Activated CD4-positive, CD25-positive, alpha-beta regulatory T cell (primary cell): ENCODE data around the gene DBN1.
A peak's percentile ranks its signal among the peaks of the same experiment; 100 is the strongest.

ENCODE experiments used
- DNase-seq, 4 experiments: peaks; one replicate each; lab custom pipeline; 2025; lab: John Stamatoyannopoulos, UW

Gene DBN1

DNA sequence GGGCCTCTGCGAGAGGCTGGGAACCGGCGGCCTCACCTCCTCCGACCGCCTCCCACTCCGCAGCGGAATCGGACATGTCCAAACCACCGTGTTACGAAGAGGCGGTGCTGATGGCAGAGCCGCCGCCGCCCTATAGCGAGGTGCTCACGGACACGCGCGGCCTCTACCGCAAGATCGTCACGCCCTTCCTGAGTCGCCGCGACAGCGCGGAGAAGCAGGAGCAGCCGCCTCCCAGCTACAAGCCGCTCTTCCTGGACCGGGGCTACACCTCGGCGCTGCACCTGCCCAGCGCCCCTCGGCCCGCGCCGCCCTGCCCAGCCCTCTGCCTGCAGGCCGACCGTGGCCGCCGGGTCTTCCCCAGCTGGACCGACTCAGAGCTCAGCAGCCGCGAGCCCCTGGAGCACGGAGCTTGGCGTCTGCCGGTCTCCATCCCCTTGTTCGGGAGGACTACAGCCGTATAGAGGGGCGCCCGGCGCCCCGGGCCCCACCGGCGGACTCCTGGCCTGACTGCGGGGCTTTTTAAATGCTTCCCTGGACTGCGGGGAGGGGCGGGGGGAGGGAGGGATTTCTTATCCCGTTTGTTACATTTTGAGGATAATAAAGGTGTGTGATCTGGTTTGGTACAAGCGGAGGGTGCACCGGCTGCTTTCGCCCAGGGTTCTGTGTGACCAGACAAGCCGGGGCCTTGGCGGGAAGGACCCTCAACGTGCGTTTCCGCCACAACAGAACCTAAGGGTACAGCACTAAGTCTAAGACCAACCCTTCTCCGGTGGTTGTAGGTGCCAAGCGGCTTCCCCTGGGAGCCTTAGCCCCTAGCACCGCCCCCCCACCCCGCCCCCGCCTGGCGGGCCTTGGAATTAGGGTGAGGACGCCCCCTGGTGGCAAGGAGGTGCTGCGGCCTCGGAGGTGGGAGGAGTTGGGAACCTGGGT lies 17.5 kb downstream of the DBN1 start:
- peak; percentile 84 to 98 (median 96) for DNase-seq

DNA sequence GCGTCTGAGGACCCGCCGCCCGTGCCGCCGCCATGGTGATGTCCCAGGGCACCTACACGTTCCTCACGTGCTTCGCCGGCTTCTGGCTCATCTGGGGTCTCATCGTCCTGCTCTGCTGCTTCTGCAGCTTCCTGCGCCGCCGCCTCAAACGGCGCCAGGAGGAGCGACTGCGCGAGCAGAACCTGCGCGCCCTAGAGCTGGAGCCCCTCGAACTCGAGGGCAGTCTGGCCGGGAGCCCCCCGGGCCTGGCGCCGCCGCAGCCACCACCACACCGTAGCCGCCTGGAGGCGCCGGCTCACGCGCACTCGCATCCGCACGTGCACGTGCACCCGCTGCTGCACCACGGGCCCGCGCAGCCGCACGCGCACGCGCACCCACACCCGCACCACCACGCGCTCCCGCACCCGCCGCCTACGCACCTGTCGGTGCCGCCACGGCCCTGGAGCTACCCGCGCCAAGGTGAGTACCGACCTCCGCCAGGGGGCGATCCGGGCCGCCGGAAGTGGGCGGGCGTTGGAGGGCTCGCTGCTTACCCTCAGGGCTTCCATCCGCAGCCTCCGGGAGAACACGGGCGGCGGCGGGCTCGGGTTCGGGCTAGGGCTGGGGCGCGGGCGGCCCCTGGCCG lies 18.3 kb downstream of the DBN1 start:
- DNase-seq: peak; percentile 88 to 92 (median 90)

DNA sequence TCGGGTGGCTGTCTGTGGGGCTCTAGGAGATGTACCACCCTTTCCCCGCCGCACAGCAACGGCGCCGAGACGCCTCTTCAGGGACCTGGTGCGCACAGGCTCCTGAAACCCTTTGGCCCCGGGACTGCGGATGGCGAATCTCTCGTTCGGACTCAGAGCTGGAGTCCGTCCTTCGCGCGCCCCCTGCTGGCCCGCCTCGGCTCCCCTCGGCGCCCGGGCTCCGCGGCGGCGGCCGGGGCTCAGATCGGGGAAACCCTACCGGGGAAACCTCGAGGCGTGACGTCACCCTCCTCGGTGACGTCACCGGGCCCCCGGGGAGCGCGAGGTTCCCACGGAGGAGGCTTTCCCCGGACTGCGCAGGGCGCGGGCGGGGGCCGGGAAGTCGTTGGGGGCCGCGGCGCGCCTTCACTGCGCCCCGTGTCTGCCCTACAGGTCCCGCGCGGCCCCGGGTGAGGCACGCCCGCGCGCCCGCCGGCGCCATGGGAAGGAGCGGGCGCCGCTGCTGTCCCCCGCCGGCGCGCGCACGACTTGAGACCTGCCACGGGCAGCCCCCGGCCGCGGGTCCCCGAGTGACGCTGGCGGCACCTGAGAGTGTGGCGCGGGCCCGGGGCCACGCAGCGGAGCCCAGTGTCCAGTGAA lies 18.9 kb downstream of the DBN1 start:
- peak; percentile 87 to 94 (median 88) for DNase-seq

DNA sequence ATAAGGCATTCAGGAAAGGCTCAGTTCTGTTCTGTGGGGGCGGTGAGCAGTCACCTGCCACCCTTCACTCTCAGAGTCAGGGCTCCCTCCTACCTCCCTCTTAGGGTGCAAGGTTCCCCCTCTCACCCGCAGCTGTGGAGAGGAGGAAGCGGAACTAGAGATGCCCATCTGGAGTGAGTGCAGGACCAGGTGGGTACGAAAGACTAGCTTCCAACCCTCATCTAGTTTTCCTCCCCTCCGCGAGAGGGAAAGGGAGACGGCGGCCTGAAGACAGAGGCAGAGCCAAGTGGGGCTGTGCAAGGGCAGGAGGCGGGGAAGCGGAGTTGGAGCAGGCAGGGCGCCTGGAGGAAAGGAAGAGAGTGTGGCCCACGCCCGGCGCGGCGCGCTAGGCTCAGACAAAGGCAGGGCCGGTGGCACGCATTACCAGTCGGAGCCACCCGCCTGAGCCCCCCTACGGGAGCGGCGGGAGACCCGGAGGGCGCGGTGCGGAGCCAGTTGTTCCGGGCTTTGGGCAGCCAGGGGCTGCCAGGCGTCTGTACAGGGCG lies 19.5 kb downstream of the DBN1 start:
- no peak for DNase-seq

DNA sequence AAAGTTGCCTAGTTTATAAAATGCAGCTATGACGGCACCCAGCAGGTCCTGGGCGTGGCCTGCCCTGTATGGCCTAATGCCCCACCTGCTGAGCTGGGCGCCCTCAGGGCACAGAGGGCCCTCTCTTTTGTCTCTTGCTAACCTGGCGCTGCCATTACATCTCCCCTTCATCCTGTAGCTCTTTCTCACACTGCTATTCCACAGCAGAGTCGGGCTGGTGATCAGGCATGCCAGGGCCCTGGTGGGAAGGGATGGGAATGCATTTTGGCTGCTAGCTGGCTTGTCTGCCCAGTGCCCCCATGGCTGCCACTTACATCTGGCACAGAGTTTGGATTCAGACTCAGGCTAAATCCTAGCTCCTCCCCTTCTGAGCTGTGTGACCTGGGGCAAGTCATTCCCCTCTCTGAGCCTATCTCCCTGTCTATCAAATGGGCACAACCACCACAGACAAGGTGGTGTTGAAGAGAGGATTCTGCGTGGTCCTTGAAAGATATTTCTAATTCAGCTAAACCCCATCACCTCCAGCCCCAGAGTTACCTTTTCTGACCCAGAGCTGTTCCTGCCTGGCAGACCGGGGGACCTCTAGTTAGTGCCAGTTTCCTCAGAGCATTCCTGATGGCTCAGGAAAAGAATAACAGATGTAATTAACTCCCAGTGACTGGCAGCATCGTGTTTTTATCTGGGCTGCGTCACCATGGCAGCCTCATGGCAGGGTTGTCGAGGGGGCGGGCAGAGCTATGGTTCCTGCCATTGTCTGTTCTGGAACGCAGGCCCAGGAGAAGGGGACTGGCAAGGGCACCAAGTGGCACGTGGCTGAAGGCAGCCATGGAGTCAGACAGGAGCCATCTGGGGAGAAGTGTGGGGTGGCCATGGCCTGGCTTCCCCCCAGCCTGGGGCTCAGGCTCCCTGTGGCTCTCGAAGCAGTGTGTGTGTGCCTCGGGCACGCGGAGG lies 20.5 kb downstream of the DBN1 start:
- no peak for DNase-seq

DNA sequence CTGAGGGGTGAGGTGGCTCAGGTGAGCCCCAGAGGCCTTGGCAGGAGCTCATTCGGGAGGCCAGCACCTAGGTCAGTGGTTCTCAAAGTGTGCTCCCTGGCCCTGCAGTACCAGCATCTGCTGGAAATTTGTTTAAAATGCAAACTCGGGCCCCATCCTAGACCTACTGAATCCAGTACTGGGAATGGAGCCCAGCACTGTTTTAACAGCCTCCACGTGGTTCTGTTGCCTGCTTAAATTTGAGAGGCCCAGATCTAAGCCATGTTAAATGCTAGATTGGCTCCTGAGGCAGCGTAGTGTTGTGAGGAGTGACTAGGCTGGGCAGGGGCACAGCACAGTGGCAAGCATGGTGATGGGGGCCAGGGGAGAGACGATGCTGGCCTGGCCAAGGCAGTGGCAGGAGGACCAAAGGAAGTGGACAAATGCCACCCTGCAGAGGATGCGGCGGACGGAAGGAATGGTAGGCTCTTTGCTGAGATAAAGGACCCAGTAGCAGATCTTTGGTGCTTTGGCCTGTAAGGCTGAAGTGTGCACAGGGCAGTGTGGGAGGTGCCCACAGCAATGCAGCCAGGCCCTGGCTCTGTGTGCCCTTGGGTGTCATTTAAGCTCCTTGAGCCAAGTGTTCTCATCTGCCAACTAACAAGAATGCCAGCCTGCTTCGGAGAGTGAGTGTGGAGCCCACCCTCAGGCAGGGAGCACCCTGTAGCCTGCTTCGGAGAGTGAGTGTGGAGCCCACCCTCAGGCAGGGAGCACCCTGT lies 22.6 kb downstream of the DBN1 start:
- no peak for DNase-seq

DNA sequence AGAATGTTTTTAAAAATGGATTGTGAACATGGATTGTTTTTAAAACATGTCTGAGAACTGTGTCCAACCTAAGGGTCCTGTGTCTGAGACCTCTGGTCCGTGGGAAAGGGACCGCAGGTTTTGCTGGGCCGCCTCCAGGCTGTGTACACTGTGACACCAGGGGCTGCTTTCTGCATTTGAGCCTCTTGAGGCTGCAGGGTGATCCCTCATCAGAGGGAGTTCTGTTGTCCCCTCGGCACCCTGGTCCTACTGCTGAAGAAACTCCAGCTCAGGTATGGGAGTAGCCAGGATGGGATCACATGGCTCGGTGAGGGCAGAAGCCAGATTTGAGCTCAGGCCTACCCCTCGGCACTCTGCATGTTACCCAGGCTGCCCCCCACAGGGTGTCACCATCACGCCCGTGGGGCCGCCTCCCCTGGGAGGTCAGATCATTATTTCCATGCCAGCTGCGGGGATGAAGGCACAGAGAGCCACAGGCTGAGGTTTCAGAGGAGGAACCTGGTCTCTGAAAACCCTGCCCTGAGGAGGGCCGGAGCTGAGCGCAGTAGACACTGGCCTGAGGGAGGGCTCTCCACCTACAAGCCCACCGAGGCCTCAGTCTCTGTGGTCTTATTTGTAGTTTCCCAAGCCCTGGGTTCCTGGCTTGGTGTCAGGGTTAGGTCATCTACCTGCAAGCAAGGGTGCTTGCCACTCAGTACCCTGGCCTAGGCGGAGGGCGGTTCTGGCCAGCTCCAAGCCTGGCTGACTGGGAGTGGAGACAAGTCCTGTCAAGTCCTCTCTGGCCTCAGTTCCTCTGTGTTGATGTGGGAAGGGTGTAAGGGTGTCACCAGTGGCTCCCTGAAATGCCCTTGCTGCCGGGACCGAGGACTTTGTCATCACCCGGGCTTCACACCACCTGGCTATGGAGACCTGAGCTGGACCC lies 24.0 kb downstream of the DBN1 start:
- DNase-seq: no peak

DNA sequence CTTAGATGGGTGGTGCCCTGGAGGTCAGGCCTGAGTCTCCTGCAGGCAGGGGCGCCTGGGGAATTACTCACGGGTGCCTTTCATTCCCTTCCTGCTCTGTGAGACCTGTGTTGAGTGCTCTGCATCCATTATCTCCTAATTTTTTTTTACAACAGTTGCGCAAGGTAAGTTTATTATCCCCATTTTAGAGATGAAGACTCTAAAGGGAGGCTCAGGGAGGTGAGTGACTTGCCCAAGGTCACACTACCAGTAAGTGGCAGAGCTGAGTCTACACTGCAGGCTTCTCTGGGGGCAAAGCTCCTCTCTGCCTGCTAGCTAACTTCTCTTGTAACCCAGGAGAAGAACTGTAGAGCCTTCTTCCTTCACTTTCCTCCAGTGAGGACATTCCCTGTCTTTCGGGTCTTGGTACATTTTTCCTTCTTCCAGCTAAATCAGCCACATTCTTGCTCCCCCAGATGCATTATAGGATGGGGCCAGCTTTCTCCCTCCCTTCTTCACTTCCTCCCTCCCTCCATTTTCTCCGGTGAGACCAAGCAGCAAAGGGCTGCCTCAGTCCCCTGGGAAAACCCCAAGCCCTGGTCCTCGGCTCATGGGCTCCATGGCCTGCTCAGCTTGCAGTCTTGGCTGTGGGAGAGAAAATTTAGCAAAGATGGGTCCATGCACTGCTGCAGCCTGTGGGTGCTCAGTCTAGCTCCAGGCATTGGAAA lies 25.0 kb downstream of the DBN1 start:
- no peak for DNase-seq

DNA sequence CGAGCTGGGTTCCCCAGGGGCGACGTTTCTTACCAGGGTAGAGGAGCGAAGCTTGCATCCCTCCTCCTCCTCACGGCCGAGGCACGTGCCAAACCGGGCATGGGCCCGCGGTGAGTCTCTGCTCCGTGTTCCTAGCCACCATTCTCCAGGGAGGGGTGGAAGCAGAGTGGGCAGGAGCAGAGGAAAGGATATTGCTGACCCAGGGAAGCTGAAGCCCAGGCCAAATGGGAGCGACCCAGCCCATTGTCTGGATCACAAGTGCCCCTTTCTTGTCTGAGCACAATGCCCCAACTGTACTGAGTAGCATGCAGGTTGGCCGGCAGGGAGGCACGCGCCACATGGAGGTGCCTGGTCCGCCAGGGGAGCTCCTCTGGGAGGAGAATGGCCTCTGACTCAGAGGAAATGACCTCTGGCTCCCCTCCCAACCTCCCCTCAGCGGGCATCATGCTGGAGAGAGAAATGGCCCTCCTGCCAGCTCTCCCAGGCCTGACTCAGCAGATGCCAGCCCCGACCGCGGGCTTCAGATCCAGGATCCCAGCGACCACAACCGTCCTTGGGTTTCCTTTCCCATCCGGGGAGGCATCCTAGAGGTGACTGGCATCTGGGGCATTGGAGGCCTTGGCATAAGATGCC lies 25.7 kb downstream of the DBN1 start:
- DNase-seq: no peak

DNA sequence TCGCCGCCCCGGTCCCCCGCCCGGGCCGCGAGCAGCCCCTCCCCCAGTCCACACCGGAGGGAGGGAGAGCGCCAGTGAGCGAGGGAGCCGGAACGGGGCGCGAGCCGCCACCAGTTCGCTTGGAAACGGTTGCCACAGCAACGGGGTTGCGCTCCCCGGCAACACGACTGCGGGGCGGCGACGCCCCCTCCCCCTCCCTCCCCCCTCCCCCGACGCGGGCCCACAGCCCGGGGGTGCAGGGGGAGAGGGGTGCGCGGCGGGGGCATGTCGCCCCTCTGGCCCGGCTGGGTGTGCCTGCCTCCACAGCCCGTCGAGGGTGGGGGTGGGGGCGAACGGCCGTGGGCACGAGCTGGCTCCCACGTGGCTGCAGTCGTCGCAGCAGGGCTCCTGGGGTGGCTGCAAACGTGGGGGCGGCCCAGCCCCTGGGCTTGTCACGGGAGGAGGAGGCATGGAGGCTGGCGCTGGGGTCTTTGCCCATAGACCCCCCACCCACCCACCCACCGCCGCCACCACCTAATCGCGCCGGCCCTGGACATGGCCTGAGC lies 26.3 kb downstream of the DBN1 start:
- DNase-seq: peak in 3 of 4 experiments; percentile 33 to 62 (median 50)

DNA sequence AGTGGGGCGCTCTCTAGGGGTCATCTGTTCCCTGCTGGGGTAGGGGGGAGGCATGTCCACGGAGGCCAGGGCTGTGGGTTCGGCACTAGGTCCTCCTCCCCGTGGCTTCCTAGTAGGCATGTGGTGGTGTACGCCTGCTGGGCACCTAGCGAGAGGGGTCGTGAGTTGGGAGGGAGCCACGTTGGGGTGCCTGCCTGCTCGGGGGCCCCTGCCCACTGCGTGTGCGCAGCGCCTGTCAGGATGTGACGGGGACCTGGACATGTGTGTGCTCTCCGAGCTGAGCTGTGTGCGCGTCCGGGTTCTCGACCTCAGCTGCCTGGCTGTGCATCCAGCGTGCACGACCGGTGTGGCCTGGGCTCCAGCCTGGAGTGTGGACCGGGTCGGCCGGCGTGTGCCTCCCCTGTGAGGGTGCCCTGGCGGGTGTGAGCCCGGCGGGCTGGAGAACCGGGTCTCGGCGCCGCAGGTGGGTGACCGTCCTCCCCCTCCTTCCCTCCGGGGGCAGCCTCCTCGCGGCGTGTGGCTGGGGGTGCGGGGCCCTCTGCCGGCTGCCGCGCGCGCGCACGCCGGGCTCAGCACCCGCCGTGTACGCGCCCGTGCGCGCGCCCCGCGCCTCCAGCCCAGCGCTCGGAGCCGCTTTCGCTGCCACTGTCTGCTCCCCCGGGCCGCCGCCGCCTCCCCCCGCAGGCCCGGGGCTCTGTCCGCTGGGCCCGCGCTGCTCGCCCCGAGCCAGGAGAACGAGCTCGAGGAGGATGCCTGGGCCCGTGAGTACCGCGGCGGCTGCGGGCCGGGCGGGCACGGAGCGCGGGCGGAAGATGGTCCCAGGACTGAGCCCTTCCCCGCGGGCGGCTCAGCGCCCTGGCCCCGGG lies 27.0 kb downstream of the DBN1 start, which contains the start of gene PRR7:
PRR7 (plus strand) TSS at position 615 of the 866 bp plus-strand sequence. CDS start 8,254 bp downstream, outside the sequence.
- peak; percentile 45 to 69 (median 65) for DNase-seq

DNA sequence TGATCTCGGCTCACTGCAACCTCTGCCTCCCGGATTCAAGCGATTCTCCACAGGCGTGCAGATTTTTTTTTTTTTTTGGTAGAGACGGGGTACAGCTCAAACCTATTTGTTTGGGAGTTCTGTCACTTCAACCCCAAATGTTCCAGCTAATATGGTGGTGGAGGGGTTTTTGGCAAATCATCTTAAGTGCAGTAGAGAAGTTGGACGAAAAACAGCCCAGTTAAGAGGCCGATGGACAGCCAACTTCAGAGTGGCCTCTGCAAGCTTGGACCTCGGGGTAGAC lies 27.6 kb downstream of the DBN1 start:
- DNase-seq: no peak

DNA sequence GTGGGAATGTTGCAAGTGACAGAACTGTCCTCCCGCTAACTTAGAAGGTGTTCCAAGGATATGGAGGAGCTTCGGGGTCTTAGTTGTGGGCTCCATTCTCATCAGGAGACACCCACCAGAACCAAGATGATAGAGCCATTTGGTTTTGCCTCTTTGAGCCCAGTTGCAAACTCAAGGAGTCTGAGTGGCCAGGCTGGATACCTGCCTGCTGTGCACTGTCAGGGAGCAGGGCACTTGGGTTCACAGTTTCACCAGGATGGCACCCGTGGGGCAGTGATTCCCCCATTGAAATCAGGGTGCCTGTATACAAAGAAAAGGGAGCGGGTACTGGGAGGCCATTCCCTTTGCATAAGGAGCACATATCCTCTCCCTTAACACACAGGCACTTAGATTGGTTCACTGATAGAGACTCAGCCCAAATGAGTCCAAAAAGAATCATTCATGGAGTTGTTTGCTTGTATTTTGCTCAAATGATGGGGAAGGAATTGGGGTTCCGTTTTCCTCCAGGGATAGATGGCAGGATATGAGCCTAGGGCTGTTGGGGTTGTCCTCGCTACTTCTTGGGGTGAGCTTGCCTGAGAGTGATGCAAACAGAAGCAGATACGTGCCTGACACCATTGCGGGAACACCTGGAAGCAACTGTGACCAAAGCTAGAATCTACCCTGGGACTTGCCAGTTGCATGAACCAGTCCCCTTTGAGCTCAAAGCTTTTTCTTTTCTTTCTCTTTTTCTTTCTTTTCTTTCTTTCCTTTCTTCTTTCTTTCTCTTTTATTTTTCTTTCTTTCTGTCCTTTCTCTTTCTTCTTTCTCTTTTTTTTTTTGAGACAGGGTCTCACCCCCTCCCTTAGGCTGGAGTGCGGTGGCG lies 28.1 kb downstream of the DBN1 start:
- DNase-seq: no peak

DNA sequence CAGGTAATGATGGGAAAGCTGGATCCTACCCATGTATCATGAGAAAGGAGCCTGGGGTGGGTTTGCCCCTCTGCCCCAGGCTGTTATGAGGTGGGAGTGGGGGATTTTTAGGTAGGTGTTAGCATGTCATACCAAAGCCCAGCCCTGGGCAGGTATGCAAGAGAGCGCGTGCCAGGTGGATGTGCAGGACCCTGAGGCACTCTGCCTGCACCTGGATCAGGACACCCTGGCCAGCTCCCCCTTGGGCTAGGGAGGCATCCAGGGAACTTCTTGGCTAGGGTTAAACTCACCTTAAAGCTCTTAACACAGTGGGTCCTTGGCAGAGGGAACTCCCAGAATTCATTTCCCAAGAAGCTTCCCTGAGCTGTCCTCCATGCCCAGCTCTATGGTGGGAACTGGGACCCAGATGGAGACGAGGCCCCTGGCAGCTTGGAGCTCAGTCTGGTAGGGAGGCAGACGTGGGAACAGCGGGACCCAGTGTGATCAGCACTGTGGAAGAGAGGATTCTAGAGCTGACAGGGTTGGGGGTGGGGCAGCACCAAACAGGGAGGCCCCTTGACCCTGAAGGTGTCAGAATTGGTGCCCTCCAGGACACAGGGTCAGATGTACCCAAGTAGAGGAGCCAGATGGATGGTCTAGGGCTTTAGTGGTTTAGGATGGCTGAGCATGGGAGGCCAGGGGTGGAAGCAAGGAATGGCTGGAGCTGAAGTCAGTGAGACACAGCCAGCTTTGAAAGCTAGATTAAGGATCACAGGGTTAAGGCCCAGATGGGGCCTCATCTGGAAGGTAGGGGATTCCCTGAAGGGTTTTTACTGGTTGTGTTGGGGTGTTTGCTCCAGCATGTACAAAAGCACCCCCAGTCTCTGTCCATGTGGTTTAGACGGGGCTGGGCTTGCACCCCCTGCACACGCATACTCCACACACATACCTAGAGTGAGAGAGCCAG lies 29.1 kb downstream of the DBN1 start:
- DNase-seq: no peak
